Retinal pigment epithelial cell (primary cell): ENCODE results near the gene AP4E1.
"Not testable (repeated sequence)": the region's sequence is repeated elsewhere in the genome, so short reads cannot be mapped to it uniquely, and the experiment has no call there.

Source experiments
- DNase-seq: peaks from one replicate; pipeline ENCODE4 v3.0.0-alpha.2; 2010; ENCODE audit warnings: low read depth
- H3K4me3 ChIP-seq: 2 replicates; pipeline ENCODE4 v1.5.1; 2011; ENCODE audit warnings: mild to moderate bottlenecking, low read length, control low read depth, moderate library complexity
- TF ChIP-seq, protein P1 (sequence below): conservative IDR thresholded peaks from 2 replicates; pipeline ENCODE4 v1.5.1; 2011; ENCODE audit warnings: low read depth, low read length, control low read depth, inconsistent platforms

Gene AP4E1

GRCh38 chr15:50872832-50873426, 35.6 kb upstream of the AP4E1 start:
- H3K4me3 ChIP-seq: no peak overlapping the region
- no peak for DNase-seq
- TF ChIP-seq, protein P1, sequence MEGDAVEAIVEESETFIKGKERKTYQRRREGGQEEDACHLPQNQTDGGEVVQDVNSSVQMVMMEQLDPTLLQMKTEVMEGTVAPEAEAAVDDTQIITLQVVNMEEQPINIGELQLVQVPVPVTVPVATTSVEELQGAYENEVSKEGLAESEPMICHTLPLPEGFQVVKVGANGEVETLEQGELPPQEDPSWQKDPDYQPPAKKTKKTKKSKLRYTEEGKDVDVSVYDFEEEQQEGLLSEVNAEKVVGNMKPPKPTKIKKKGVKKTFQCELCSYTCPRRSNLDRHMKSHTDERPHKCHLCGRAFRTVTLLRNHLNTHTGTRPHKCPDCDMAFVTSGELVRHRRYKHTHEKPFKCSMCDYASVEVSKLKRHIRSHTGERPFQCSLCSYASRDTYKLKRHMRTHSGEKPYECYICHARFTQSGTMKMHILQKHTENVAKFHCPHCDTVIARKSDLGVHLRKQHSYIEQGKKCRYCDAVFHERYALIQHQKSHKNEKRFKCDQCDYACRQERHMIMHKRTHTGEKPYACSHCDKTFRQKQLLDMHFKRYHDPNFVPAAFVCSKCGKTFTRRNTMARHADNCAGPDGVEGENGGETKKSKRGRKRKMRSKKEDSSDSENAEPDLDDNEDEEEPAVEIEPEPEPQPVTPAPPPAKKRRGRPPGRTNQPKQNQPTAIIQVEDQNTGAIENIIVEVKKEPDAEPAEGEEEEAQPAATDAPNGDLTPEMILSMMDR: no peak

DNA sequence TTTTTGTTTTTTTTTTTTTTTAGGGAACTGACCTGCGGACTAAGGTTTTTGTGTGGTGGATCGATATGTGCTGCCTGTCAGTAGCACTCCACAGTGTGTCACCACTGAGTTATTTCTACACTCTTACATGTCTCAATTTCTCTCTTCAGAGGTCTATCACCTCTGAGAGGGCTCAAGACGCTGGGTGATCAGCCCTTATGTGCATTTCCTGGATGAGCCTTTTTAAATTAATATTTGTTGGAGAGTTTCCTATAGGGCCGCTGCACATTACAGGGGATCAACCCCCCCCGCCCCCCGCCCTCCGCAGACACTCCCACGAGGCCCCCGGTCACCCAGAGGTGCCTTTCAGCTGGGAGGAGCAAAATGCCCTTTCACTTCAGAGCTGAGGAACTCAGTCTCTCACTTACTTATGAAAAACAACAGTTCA, 34.5 kb upstream of the AP4E1 start:
- H3K4me3 ChIP-seq: no peak overlapping the region
- DNase-seq: no peak
- TF ChIP-seq, protein P1: no peak

DNA sequence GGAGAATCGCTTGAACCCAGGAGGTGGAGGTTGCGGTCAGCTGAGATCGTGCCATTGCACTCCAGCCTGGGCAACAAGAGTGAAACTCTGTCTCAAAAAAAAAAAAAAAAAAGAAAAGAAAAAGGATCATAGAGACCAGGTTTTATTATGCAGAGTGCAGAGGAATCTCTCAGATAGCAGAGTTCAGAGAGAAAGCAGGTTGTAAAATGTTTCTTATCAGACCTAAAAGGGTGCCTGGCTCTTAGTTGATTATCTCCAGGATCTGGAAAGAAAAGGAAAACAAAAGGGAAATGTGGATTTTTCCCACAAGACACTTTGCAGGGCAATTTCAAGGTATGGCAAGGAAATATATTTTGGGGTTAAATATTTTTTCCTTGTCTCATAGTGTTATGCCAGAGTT, 33.2 kb upstream of the AP4E1 start:
- DNase-seq, H3K4me3 ChIP-seq: not testable (repeated sequence)

- DNase-seq: no peak
- TF ChIP-seq, protein P1: no peak
- peak overlapping the region; percentile 37 for H3K4me3 ChIP-seq
Observed at GRCh38 chr15:50876260-50876988, 32.1 kb upstream of the AP4E1 start.

DNA sequence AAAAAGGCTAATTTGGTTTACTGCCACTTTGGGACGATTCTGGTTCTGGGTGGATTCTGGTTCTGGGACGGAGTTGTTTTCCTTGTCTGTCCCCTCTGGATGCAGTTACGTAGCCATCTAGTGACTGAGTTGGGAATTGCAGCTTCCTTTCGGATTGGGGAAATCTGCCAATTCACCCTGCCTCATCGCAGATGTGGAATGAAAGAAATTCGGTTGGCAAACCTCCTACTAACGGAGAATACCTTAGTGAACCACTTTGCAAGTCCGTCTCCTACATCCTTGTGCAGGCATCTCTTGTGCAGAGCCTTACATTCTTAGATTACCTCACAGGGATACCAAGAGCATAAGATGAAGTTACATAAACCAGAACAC, 31.5 kb upstream of the AP4E1 start:
- DNase-seq: peak; percentile 61
- H3K4me3 ChIP-seq: peak overlapping the region; percentile 37
- TF ChIP-seq, protein P1: peak; percentile 99

DNA sequence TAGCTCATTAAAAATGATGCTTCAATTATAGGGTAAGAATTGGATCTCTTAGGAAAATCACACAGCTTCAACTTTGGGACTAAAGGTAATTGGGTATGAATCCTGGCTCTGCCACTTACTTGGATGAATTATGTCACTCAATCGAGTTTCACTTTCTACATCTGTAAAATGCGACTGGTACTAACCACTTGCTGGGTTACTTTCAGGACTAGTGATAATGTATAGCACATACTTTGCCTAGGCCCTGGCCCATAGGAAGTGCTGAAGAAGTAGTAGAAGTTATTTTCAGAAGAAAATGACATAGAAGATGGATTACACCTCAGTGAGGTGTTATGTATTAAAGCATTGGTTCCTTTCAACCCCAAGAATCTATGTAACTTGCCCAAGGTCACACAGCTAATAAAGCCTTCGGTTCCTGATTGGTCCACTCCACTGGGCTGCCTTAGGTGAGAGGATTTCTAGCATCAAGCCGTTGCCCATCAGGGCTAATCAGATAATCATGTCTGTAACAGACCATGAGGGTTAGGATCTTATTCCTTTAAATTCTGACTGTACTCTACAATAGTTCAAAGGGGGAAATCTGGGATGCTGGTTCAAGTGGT, 29.4 kb upstream of the AP4E1 start:
- TF ChIP-seq, protein P1: no peak
- DNase-seq: no peak
- H3K4me3 ChIP-seq: no peak overlapping the region

- TF ChIP-seq, protein P1: no peak
- no peak for DNase-seq
Observed at GRCh38 chr15:50880206-50880605, 28.3 kb upstream of the AP4E1 start.

More at GRCh38 chr15:50880206-50880605, 28.3 kb upstream of the AP4E1 start:
- H3K4me3 ChIP-seq: no peak overlapping the region
